ENCODE results near the gene DLX2. TPM values are rescaled to one million over a fixed set of nuclear protein-coding genes. Genes with fewer than 3 reads are reported as not detected.

DLX2 gene
- total and polyA plus RNA-seq, 2 donors (not counting 3 experiments of a cell fraction or from before 2014, with no cell fraction given) = not detected

GRCh38 chr2:172098650-172099471 is 3.8 kb downstream of the DLX2 start:
- Histone ChIP-seq H3K9me3 (replicated peaks; ENCODE audit: control insufficient read depth, insufficient read depth, low read length) (no peaks in the 10 kb centered on the region), H3K27ac (ENCODE audit: insufficient read depth, low read depth, low read length) (no peak overlapping the region), H3K9me1 (replicated peaks; ENCODE audit: control insufficient read depth, extremely low read depth, insufficient read depth, low read length) (no peaks in the 10 kb centered on the region), H3K36me3 (ENCODE audit: control insufficient read depth in 2 of 2, extremely low read depth in 1 of 2, insufficient read depth in 2 of 2, low read length in 2 of 2) (no peaks in the 10 kb centered on the region), H3K4me1 (ENCODE audit: control insufficient read depth, extremely low read depth, insufficient read depth, low read length) (peaks cover 48% of the 10 kb centered on the region), H3K27me3 (ENCODE audit: control insufficient read depth in 2 of 2, insufficient read depth in 2 of 2, low read length in 2 of 2) (peaks cover 42 to 81% of the 10 kb centered on the region in 2 experiments), H4K20me1 (replicated peaks; ENCODE audit: control insufficient read depth, extremely low read depth, insufficient read depth, low read length) (no peaks in the 10 kb centered on the region), H3K79me2 (ENCODE audit: control insufficient read depth, insufficient read depth, low read length) (no peaks in the 10 kb centered on the region), H3K4me2 (ENCODE audit: insufficient read depth, low read length) (peak overlapping the region; percentile 77), H3K9ac (replicated peaks; ENCODE audit: extremely low read depth, insufficient read depth, low read length) (peak overlapping the region; percentile 4), H2AFZ (ENCODE audit: low read depth, low read length) (peak overlapping the region; percentile 69), H3K4me3 (replicated peaks in 1 of 3; ENCODE audit: insufficient read depth in 1 of 3, low read depth in 1 of 3, low read length in 3 of 3) (peak overlapping the region; percentile 12 to 34 (median 30))
- intact Hi-C loops (cut with micrococcal nuclease) = no loop called here
- DNase-seq (ENCODE audit: low read depth, low spot score) = peak; percentile 68
- CTCF ChIA-PET = interaction anchor here (0.5 to 1.7 kb wide), 9 partner anchors 10 to 525 kb away, joined by 3 to 8 read pairs (median 5); partner anchors contain the start of gene DLX1
- dilution Hi-C loops (cut with MboI; ENCODE audit: extremely low pct_ligation_motif_present, low sequenced_read_pairs) = no loop called here
- BruUV-seq (replicated peaks) = no TSS peak
- TF ChIP-seq MAX (IDR thresholded peaks at IDR 0.05; ENCODE audit: insufficient read depth, insufficient read length) (peak; percentile 36), POLR2A (IDR thresholded peaks at IDR 0.05; ENCODE audit: low read depth, low read length) (no peak), JUN (IDR thresholded peaks at IDR 0.05; ENCODE audit: borderline replicate concordance, insufficient read depth, insufficient read length, low read depth) (no peak), POLR2AphosphoS5 (IDR thresholded peaks at IDR 0.05; ENCODE audit: insufficient read depth, low read depth, low read length) (peak; percentile 33), GATA2 (IDR thresholded peaks at IDR 0.05; ENCODE audit: insufficient read depth, insufficient read length, low read depth, low read length) (no peak), EZH2 (IDR thresholded peaks at IDR 0.05; ENCODE audit: borderline replicate concordance, low read depth, low read length, severe bottlenecking) (no peak), FOS (IDR thresholded peaks at IDR 0.05; ENCODE audit: borderline replicate concordance, insufficient read depth, low read length) (peak; percentile 88), CTCF (IDR thresholded peaks at IDR 0.05; ENCODE audit: extremely low read depth in 1 of 2, insufficient read depth in 1 of 2, low read depth in 1 of 2, low read length in 2 of 2) (no peak), MYC (IDR thresholded peaks at IDR 0.05; ENCODE audit: low read depth, low read length) (no peak)
- FAIRE-seq = peak; percentile 72
- POLR2A ChIA-PET = no interaction called here
